ENCODE data around the gene MARCHF10.
"Not testable (repeated sequence)": the region's sequence is repeated elsewhere in the genome, so short reads cannot be mapped to it uniquely, and the experiment has no call there.

Gene MARCHF10

GRCh38 chr17:62716834-62717588 lies 91.1 kb downstream of the MARCHF10 start:
- no peak for DNase-seq (ENCODE audit: low read depth)

GRCh38 chr17:62715882-62716390 lies 92.2 kb downstream of the MARCHF10 start:
- no peak for DNase-seq (ENCODE audit: low read depth)

- DNase-seq (ENCODE audit: low read depth): peak; percentile 72
Observed at GRCh38 chr17:62714016-62714777, 93.9 kb downstream of the MARCHF10 start.

- DNase-seq (ENCODE audit: low read depth): no peak
Observed at GRCh38 chr17:62713086-62713881, 94.8 kb downstream of the MARCHF10 start.

GRCh38 chr17:62712171-62712581 lies 95.9 kb downstream of the MARCHF10 start:
- DNase-seq (ENCODE audit: low read depth): no peak

- no peak for DNase-seq (ENCODE audit: low read depth)
Observed at GRCh38 chr17:62708587-62708986, 99.5 kb downstream of the MARCHF10 start.

GRCh38 chr17:62707425-62707739 lies 100.7 kb downstream of the MARCHF10 start:
- no peak for DNase-seq (ENCODE audit: low read depth)

GRCh38 chr17:62706598-62707424 lies 101.3 kb downstream of the MARCHF10 start:
- no peak for DNase-seq (ENCODE audit: low read depth)

- DNase-seq (ENCODE audit: low read depth): no peak
Observed at GRCh38 chr17:62705778-62706597, 102.1 kb downstream of the MARCHF10 start.

GRCh38 chr17:62705156-62705777 lies 102.8 kb downstream of the MARCHF10 start:
- no peak for DNase-seq (ENCODE audit: low read depth)

- DNase-seq (ENCODE audit: low read depth): peak; percentile 50
Observed at GRCh38 chr17:62704381-62704971, 103.6 kb downstream of the MARCHF10 start.

- peak; percentile 52 for DNase-seq (ENCODE audit: low read depth)
Observed at GRCh38 chr17:62703776-62704380, 104.2 kb downstream of the MARCHF10 start.

GRCh38 chr17:62703261-62703775 lies 104.8 kb downstream of the MARCHF10 start:
- DNase-seq (ENCODE audit: low read depth): no peak

- no peak for DNase-seq (ENCODE audit: low read depth)
Observed at GRCh38 chr17:62702746-62703260, 105.3 kb downstream of the MARCHF10 start.

- no peak for DNase-seq (ENCODE audit: low read depth)
Observed at GRCh38 chr17:62701706-62702085, 106.4 kb downstream of the MARCHF10 start.

GRCh38 chr17:62700964-62701705 lies 107.0 kb downstream of the MARCHF10 start:
- DNase-seq (ENCODE audit: low read depth): no peak

- not testable (repeated sequence) for DNase-seq (ENCODE audit: low read depth)
Observed at GRCh38 chr17:62698459-62698858, 109.7 kb downstream of the MARCHF10 start.
